ENCODE results near the gene CSNK1G1.

The CSNK1G1 gene

GRCh38 chr15:64164436-64164835, 191.5 kb downstream of the CSNK1G1 start:
- peaks cover 22% of the 10 kb centered on the region for H3K36me3 ChIP-seq (replicated peaks)
- TF ChIP-seq, protein P1, sequence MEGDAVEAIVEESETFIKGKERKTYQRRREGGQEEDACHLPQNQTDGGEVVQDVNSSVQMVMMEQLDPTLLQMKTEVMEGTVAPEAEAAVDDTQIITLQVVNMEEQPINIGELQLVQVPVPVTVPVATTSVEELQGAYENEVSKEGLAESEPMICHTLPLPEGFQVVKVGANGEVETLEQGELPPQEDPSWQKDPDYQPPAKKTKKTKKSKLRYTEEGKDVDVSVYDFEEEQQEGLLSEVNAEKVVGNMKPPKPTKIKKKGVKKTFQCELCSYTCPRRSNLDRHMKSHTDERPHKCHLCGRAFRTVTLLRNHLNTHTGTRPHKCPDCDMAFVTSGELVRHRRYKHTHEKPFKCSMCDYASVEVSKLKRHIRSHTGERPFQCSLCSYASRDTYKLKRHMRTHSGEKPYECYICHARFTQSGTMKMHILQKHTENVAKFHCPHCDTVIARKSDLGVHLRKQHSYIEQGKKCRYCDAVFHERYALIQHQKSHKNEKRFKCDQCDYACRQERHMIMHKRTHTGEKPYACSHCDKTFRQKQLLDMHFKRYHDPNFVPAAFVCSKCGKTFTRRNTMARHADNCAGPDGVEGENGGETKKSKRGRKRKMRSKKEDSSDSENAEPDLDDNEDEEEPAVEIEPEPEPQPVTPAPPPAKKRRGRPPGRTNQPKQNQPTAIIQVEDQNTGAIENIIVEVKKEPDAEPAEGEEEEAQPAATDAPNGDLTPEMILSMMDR (IDR thresholded peaks at IDR 0.05; ENCODE audit: low read depth, low read length, missing control alignments) = no peak
- in situ Hi-C loops (cut with HindIII; ENCODE audit: low pct_ligation_motif_present, low sequenced_read_pairs) = no loop called here
- no peaks in the 10 kb centered on the region for H3K27me3 ChIP-seq (replicated peaks)
- no peak overlapping the region for H3K4me3 ChIP-seq (ENCODE audit: low read depth, low read length)
- DNase-seq = no peak
- H3K27ac ChIP-seq = no peak overlapping the region

GRCh38 chr15:64163659-64164362, 192.2 kb downstream of the CSNK1G1 start:
- TF ChIP-seq, protein P1 (IDR thresholded peaks at IDR 0.05; ENCODE audit: low read depth, low read length, missing control alignments) = no peak
- in situ Hi-C loops (cut with HindIII; ENCODE audit: low pct_ligation_motif_present, low sequenced_read_pairs) = no loop called here
- Histone ChIP-seq H3K36me3 (replicated peaks) (peaks cover 29% of the 10 kb centered on the region), H3K4me3 (ENCODE audit: low read depth, low read length) (peak overlapping the region; percentile 56), H3K27ac (no peak overlapping the region), H3K27me3 (replicated peaks) (no peaks in the 10 kb centered on the region)
- DNase-seq = no peak

DNA sequence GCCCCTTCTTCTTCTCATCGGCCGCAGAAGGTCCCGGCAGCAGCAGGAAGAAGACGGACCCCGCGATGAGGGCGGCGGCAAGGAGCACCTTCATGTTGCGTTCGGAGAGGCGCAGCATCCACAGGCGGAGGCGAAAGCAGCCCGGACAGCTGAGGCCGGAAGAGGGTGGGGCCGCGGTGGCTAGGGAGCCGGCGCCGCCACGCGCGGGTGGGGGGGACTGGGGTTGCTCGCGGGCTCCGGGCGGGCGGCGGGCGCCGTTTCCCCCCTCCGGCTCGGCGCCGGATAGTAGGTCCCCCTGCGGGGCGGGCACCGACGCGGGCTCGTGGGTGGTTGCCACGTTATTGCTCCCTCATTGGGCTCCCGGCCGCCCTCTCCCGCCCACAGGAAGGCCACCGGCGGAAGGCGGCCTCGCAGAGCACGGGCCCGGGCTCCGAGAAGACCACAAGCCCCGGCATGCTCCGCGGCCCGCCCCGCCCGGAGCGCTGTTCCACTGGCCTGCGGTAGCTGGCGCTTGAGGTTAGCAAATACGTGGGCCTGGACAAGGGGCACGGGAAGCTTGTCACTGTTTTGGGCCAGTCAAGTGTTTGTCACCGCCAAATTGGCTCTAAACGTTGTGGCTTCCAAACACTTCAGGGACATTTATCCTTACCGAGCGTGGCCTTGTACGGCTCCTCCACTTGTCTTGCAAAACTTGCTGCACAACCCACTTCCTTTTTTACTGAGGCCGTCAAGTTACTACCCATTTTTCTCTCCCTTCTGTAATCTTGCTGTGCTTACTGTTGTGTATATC, 192.9 kb downstream of the CSNK1G1 start, which contains the start of gene PPIB:
TSS of gene PPIB (minus strand) at position 154 of the 790 bp plus-strand sequence. CDS start at position 118, 36 bp downstream.
- Histone ChIP-seq H3K27ac (peak within 1 kb of the TSS; percentile 79), H3K36me3 (replicated peaks) (peaks cover 36% of the 10 kb centered on the region), H3K27me3 (replicated peaks) (no peaks in the 10 kb centered on the region), H3K4me3 (ENCODE audit: low read depth, low read length) (peak within 1 kb of the TSS; percentile 99)
- TF ChIP-seq, protein P1 (IDR thresholded peaks at IDR 0.05; ENCODE audit: low read depth, low read length, missing control alignments) = peak; percentile 50
- peak; percentile 95 for DNase-seq
- in situ Hi-C loops (cut with HindIII; ENCODE audit: low pct_ligation_motif_present, low sequenced_read_pairs) = no loop called here

- Histone ChIP-seq H3K27me3 (replicated peaks) (no peaks in the 10 kb centered on the region), H3K27ac (peak overlapping the region; percentile 79), H3K4me3 (ENCODE audit: low read depth, low read length) (peak overlapping the region; percentile 99), H3K36me3 (replicated peaks) (peaks cover 42% of the 10 kb centered on the region)
- DNase-seq = no peak
- in situ Hi-C loops (cut with HindIII; ENCODE audit: low pct_ligation_motif_present, low sequenced_read_pairs) = no loop called here
- TF ChIP-seq, protein P1 (IDR thresholded peaks at IDR 0.05; ENCODE audit: low read depth, low read length, missing control alignments) = no peak
Observed at GRCh38 chr15:64162478-64162868, 193.5 kb downstream of the CSNK1G1 start.

DNA sequence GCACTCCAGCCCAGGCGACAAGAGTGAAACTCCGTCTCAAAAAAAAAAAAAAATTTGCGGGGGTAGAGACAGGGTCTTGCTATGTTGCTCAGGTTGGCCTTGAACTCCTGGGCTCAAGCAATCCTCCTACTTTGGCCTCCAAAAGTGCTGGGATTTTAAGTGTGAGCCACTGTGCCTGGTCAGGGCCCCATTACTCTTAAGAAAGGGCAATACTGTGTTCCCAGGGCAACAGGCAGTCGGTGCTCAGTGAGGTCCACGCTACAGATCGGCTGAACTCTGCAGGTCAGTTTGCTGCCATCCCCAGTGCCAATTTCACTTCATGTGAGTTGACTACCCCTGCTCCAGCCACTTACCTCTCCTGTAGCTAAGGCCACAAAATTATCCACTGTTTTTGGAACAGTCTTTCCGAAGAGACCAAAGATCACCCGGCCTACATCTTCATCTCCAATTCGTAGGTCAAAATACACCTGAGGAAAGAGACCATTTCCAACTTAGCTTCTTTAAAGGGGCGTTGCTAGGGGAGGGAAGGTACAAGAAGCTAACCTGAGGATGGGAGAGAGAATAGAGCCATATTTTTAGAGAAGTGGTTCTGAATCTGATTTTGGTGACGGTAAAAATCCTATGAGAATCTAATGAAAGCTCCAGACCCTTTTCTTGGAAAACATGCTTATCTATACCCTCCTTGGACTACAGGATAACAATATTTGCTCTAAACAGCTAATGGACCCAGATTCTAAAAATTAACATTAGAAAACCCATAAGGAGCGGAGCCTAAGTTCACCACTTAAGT, 194.1 kb downstream of the CSNK1G1 start:
- peak overlapping the region; percentile 99 for H3K4me3 ChIP-seq (ENCODE audit: low read depth, low read length)
- H3K27me3 ChIP-seq (replicated peaks) = no peaks in the 10 kb centered on the region
- TF ChIP-seq, protein P1 (IDR thresholded peaks at IDR 0.05; ENCODE audit: low read depth, low read length, missing control alignments) = no peak
- peaks cover 48% of the 10 kb centered on the region for H3K36me3 ChIP-seq (replicated peaks)
- in situ Hi-C loops (cut with HindIII; ENCODE audit: low pct_ligation_motif_present, low sequenced_read_pairs) = no loop called here
- H3K27ac ChIP-seq = peak overlapping the region; percentile 79
- DNase-seq = no peak
